Middle frontal gyrus (tissue), 1 donor: ENCODE data around the gene SLC66A1.

ENCODE experiments used
- DNase-seq: peaks from one replicate; pipeline ENCODE4 v3.0.0-alpha.2; 2015; ENCODE audit warnings: low spot score; ENCODE audit errors: extremely low spot score

SLC66A1 gene

GRCh38 chr1:19342894-19343616 is 30.9 kb downstream of the SLC66A1 start:
- no peak for DNase-seq

- DNase-seq, result no peak
Measured at GRCh38 chr1:19343617-19344350, 31.7 kb downstream of the SLC66A1 start.

GRCh38 chr1:19344372-19344810 is 32.3 kb downstream of the SLC66A1 start:
- DNase-seq, result no peak

GRCh38 chr1:19344831-19345230 is 32.7 kb downstream of the SLC66A1 start:
- no peak for DNase-seq

GRCh38 chr1:19345391-19345790 is 33.3 kb downstream of the SLC66A1 start:
- DNase-seq, result no peak

- DNase-seq, result no peak
Measured at GRCh38 chr1:19346026-19346425, 33.9 kb downstream of the SLC66A1 start.

GRCh38 chr1:19347533-19348172 is 35.5 kb downstream of the SLC66A1 start:
- DNase-seq, result no peak

GRCh38 chr1:19348441-19349198 is 36.5 kb downstream of the SLC66A1 start:
- DNase-seq, result no peak

- DNase-seq, result no peak
Measured at GRCh38 chr1:19349999-19350398, 37.9 kb downstream of the SLC66A1 start.

GRCh38 chr1:19350566-19350965 is 38.4 kb downstream of the SLC66A1 start:
- DNase-seq, result no peak

GRCh38 chr1:19351873-19352272 is 39.7 kb downstream of the SLC66A1 start:
- no peak for DNase-seq

GRCh38 chr1:19352839-19353238 is 40.7 kb downstream of the SLC66A1 start:
- no peak for DNase-seq

- no peak for DNase-seq
Measured at GRCh38 chr1:19353596-19353995, 41.5 kb downstream of the SLC66A1 start.

- no peak for DNase-seq
Measured at GRCh38 chr1:19354531-19354981, 42.4 kb downstream of the SLC66A1 start.

- no peak for DNase-seq
Measured at GRCh38 chr1:19356266-19356665, 44.1 kb downstream of the SLC66A1 start.

GRCh38 chr1:19357299-19357986 is 45.3 kb downstream of the SLC66A1 start:
- no peak for DNase-seq

GRCh38 chr1:19358710-19359109 is 46.6 kb downstream of the SLC66A1 start:
- no peak for DNase-seq

- no peak for DNase-seq
Measured at GRCh38 chr1:19359357-19359756, 47.2 kb downstream of the SLC66A1 start.

GRCh38 chr1:19360016-19360415 is 47.9 kb downstream of the SLC66A1 start:
- DNase-seq, result no peak

- no peak for DNase-seq
Measured at GRCh38 chr1:19360432-19360831, 48.3 kb downstream of the SLC66A1 start.
